Measurements from ENCODE around the gene TMEM54.

The TMEM54 gene

GRCh38 chr1:32881871-32882850, 19.0 kb downstream of the TMEM54 start:
- no peak for DNase-seq (ENCODE audit: low read depth, low spot score)

DNA sequence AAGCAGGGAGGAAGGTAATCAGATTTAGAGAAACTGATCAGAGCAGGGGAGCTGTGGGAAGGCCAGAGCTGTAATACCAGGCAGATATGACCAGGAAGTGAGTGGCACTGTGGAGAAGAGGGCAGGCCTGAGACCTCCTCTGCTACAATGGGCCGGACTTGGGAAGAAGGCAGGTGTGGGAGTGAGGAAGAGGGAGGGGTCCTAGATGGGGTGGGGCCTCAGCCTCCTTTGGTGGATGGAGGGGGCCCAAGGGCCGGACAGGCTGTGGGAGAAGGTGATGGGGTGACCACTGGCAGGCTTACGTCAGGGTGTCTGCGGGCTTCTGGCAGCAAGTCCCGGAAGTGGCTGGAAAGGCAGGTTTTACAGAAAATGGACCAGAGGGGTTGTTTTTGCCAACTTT, 19.9 kb downstream of the TMEM54 start:
- no peak for DNase-seq (ENCODE audit: low read depth, low spot score)

DNA sequence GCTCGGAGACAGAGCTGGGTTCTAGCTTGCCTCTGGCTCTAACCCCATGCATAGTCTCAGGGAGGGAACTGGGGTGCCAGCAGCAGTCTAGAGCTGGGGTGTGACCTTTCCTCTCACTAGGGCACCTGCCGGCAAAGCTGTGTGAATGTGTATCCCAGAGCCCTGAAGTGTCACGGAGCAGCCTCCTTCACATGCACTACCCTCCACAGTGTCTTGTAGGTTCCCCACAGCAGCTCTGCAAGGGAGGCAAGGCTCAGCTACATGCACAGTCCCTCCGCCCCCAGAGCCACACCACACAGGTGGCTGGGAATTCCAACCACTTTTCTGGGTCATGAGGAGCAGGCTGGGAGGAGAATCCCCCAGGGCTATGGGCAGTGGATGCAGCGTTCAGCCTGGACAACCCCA, 22.6 kb downstream of the TMEM54 start:
- no peak for DNase-seq (ENCODE audit: low read depth, low spot score)

- DNase-seq (ENCODE audit: low read depth, low spot score) = no peak
Measured at GRCh38 chr1:32878183-32878582, 23.0 kb downstream of the TMEM54 start.

DNA sequence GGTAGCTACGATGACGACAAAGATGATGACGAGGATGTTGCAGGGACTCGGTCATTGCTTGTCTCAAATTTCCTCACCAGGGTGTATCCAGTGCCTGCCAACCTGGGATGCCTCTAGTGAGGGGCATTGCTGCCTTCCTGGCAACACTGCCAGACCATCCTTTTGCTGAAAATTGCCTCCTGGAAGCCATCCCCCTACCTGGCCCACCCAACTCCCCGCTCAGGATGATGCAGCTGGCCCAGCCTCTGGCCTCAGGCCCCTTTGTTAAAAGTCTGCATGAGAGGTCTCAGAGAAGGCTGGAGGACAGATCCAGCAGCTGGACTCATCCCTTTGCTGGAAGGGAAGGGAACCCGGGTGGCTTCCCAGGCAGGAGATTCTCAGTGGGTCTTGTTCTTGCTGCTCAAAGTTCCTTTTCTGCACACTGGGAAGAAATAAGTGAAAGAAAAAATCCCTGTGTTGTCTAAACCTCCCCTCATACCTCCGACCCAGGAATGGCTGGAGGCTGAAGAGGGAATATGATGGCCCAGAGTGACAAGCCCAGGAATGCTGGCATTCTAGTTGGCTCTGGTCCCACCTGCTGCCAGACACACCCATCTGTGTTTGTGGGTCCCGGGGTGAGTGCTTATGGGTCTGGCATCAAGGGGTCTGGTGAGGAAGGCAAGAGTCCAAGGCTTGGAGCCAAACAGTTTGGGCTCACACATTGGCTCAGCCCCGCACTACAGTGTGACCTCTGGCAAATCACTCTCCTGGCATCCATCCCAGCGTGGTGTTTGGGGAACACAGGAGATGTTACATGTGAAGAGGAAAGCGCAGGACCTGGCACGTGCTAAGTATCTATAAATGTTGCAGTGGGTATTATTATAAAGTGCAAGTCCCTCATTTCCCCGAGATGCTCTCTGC, 23.7 kb downstream of the TMEM54 start:
- DNase-seq (ENCODE audit: low read depth, low spot score) = no peak

- no peak for DNase-seq (ENCODE audit: low read depth, low spot score)
Measured at GRCh38 chr1:32876341-32877210, 24.6 kb downstream of the TMEM54 start.

- no peak for DNase-seq (ENCODE audit: low read depth, low spot score)
Measured at GRCh38 chr1:32874860-32875752, 26.1 kb downstream of the TMEM54 start.

GRCh38 chr1:32873484-32873883, 27.7 kb downstream of the TMEM54 start:
- no peak for DNase-seq (ENCODE audit: low read depth, low spot score)

- DNase-seq (ENCODE audit: low read depth, low spot score) = no peak
Measured at GRCh38 chr1:32872192-32872460, 29.1 kb downstream of the TMEM54 start.

- DNase-seq (ENCODE audit: low read depth, low spot score) = no peak
Measured at GRCh38 chr1:32871364-32872191, 29.6 kb downstream of the TMEM54 start.

GRCh38 chr1:32870615-32871363, 30.4 kb downstream of the TMEM54 start, which contains the start of gene FNDC5:
FNDC5 (minus strand) TSS chr1:32870912.
- DNase-seq (ENCODE audit: low read depth, low spot score) = no peak

DNA sequence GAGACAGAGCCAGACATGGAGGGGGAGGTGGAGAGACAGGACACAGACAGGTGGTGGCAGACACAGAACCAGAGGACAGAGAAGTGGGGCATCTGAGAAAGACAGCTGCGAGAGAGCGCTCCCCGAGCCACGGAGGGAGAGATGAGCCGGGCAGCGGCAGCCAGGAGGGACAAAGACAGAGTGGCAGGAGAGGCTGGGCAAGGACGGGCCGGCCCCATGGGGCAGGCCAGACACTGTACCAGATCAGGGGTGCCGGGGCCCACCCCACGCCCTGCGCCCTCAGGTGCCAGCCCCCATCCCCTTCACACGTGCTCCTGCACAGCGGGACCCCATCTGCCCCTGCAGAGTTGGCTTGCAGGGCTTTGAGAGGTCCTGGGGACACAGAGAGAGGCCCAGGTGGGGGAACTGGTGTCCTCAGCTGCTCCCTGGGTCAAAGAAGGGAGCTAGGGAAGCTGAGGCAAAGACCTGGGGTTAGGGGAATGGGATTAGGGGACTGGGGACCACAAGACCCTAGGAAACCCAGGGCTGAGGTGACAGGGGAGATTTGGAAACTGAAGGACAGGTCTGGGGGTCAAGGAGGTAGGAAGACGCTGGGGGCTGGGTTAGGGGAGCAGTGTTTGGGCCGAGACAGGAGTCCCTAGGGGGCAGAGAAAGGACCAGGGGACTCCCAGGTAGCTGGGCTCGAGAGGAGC, 31.1 kb downstream of the TMEM54 start:
- no peak for DNase-seq (ENCODE audit: low read depth, low spot score)

DNA sequence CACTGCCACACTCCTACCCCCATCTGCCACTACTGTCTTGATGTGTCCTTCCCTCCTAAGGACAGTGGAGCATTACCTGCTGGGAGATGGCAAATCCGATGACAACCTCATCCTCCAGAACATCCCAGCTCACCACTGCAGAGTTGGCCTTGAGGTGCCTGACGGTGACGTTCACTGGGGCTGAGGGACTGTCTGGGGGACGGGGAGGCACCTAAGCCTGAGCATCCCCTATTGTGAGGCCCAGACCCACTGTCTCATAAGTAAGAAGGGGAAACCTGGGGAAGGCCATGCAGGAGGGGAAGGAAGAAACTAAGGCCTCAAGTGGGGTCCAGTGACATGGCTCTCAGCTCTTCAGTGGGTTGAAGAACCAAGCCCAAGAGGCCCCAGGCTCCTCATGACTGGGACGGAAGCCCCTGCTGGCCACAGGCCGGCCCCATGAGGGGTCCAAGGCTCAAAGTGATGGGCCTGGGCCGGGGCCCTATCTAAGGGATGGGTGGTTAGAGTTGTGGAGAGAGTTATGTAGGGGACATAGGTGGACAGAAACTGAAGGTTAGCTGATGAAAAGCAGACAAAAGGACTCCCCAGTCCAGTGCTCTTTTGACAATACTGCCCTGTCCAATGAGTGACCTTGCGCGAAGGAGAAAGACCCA, 32.3 kb downstream of the TMEM54 start:
- DNase-seq (ENCODE audit: low read depth, low spot score) = no peak

DNA sequence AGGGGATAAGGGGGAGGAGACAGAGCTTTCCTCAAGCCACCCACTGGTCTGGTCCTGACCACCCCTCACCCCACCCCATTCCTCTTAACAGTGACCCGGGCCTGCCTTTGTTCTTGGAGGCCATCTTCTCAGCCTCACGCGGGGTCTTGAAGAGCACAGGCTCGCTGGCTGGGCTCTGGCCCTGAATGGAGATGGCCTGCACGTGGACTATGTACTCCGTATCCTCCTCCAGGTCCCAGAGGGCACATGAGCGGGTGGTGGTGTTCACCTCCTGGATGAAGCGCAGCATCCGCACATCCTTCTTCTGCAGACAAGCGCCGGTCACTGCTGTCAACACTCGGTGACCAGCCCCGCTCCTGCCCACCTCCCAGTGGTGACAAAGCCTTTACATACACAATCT, 33.1 kb downstream of the TMEM54 start:
- no peak for DNase-seq (ENCODE audit: low read depth, low spot score)

DNA sequence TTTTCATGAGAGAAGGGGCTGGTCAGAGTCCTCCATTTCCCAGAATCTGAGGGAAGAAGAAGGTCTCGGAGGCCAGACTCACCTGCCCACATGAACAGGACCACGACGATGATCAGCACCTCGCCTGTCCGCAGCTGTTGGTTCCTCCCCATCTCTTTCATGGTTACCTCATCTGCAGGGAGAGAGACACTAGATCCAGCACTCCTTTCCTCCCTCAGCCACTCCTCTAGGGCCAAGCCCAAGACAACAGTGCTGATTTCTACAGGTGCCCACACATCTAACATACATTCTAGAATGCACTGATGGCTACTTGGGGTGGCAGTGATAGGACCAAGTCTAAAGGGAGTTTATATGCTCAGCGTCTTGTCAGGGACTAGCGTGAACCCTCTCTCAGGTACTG, 33.5 kb downstream of the TMEM54 start:
- DNase-seq (ENCODE audit: low read depth, low spot score) = no peak

DNA sequence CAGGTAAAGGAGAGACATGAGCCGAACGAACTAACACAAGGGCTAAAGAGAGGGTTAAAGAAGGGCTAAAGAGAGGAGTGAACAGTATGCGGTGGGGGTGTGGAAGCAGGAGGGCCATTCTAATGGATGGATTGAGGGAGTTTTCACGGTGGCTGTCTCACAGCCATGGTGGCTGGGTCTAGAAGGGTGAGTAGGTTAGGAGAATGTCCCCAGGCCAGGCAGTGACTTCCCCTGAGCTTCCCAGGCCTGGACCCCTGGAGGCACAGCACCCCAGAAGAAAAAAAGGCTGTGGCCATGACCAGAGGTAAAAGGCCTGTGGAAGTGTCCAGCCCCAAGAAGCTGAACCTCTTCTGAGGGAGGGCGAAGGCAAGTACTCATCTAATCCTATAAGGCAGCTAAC, 34.0 kb downstream of the TMEM54 start:
- DNase-seq (ENCODE audit: low read depth, low spot score) = no peak

DNA sequence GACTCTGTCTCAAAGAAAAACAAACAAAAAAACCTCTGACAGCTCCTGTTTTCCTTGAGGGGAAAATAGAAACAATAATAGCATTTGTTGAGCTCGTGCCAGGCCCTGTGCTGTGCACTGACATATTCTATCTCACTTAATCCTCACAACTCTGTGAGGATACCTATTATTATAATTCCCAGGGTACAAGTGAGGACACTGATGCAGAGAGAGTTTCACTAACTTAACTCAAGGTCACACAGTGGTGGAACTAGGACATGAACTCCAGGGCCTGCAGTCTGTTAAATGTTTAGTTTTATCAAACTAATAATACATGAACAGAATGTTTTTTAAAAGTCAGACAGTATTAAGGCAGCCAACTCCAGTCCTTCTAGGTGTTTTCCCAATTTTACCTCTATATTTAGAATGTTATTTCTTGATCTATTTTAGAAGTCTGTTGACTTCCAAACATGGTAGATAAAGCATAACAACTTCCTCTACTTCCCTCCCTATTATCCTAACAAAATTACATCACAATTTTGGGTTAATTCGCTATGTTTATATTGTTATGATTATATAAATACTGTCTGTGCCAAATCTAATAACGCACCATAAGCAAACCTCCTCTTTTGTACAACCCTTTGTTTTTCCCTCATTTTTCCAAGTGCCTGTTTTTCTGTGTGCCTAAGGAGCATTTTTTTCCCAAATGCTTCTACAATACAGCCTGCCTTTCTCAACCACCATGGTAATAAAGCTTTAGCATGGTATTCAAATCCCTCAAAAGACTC, 35.4 kb downstream of the TMEM54 start:
- DNase-seq (ENCODE audit: low read depth, low spot score) = no peak
